ENCODE data around the gene CDC5L. TPM values are rescaled to one million over a fixed set of nuclear protein-coding genes. Genes with fewer than 3 reads are reported as not detected.

Gene CDC5L
- total RNA-seq, 1 donor from 2014 or later: 16.5 TPM

DNA sequence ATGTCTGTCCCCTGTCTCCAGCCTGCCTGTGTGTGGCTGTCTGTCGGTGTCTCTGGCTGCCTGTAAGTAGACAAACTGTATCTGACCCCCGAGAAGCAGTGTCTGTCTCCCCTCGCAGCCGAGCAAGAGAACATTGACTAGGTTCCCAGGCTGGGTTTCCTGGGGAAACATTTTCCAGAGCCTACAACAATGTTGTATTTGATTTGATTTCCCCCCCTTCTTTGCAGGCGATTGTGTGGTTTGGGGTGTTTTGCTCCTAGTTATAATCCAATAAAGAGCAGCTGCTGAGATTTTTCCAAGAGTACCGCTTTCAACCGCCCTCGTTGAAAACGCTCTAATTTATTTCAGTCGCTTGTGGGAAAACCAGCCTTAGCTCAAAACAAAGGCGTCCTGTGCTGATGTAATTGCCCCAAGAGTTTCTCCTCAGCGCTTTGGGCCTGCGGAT is 92.6 kb downstream of the CDC5L start:
- DNase-seq: no peak
- intact Hi-C loops (cut with DNase I): loop anchor here (10.0 kb wide), 1 partner anchor 155 kb away; no protein-coding TSS in a partner anchor
- no peak for ATAC-seq (ENCODE audit: poor library complexity)

GRCh38 chr6:44481056-44481455 is 93.5 kb downstream of the CDC5L start:
- ATAC-seq (ENCODE audit: poor library complexity): no peak
- intact Hi-C loops (cut with DNase I): loop anchor here (10.0 kb wide), 1 partner anchor 154 kb away; no protein-coding TSS in a partner anchor

GRCh38 chr6:44481760-44482159 is 94.3 kb downstream of the CDC5L start:
- DNase-seq (no peak), ATAC-seq (ENCODE audit: poor library complexity) (peak; percentile 20)
- intact Hi-C loops (cut with DNase I): loop anchor here (10.0 kb wide), 1 partner anchor 153 kb away; no protein-coding TSS in a partner anchor

More at GRCh38 chr6:44481056-44481455, 93.5 kb downstream of the CDC5L start:
- no peak for DNase-seq

DNA sequence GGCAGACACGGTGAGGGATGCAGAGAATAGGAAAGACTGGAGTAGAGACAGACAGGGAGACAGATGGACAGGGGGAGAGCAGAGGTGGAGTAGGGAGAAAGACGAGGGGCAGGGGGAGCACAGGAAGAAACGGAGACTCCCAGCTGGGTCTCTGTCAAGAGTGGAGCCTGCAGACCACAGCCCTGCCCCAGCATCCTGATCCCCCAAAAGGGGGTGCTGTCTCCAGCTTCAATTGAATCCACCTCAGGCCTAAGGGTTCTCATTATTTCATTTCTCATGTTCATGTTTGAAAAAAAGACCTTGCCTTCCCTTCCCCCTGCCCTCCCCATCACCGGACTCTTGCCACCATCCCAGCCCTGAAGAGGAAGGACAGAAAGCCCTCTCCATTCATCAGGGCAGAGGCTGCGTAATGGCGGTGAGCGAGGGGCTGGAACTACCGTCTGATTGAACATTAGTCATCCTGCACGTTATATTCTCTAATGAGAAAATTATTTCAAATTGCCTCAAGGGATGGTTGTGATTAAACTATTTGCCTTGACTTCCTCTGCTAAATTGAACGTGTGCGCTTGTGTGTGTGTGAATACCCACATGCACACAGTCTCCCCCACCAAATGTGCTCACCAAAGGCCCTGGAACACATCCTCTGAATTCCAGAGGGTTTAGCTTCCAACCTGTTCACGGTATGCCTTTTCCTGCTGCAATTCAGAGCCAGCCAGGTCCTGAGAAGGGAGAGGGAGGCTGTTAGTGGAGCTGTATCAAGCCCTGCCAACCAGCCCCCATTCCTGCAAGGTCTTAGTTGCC is 98.3 kb downstream of the CDC5L start:
- no peak for DNase-seq
- no peak for ATAC-seq (ENCODE audit: poor library complexity)
- intact Hi-C loops (cut with DNase I): loop anchor here (10.0 kb wide), 1 partner anchor 149 kb away; no protein-coding TSS in a partner anchor

GRCh38 chr6:44487002-44487401 is 99.5 kb downstream of the CDC5L start:
- no peak for DNase-seq
- no peak for ATAC-seq (ENCODE audit: poor library complexity)
- intact Hi-C loops (cut with DNase I): loop anchor here (10.0 kb wide), 1 partner anchor 148 kb away; no protein-coding TSS in a partner anchor

- ATAC-seq (ENCODE audit: poor library complexity): no peak
- no peak for DNase-seq
- intact Hi-C loops (cut with DNase I): loop anchor here (10.0 kb wide), 1 partner anchor 147 kb away; no protein-coding TSS in a partner anchor
Observed at GRCh38 chr6:44487586-44487985, 100.1 kb downstream of the CDC5L start.

GRCh38 chr6:44489910-44490604 is 102.6 kb downstream of the CDC5L start:
- ATAC-seq (ENCODE audit: poor library complexity) (peak; percentile 91), DNase-seq (no peak)
- intact Hi-C loops (cut with DNase I): loop anchor here (10.0 kb wide), 1 partner anchor 145 kb away; no protein-coding TSS in a partner anchor

DNA sequence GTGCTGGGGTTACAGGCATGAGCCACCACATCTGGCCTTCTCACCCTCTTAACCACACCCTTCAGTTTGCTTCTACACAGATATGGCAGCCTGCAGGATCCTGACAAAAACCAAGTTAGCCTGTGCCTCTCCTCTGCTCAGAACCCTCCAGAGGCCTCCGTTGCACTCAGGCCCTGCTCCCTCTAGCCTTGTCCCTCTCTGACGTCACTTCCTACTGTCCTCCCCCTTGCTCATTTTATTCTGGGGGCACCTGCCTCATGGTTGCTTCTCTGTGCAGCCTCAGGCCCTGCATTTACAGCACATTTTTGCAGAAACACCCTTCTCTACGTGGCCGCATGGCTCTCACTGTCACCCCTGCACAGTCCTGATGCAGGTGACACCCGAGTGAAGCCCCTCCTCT is 105.6 kb downstream of the CDC5L start:
- no peak for DNase-seq
- intact Hi-C loops (cut with DNase I): no loop called here
- ATAC-seq (ENCODE audit: poor library complexity): no peak

GRCh38 chr6:44493593-44493992 is 106.1 kb downstream of the CDC5L start:
- intact Hi-C loops (cut with DNase I): no loop called here
- no peak for ATAC-seq (ENCODE audit: poor library complexity)
- no peak for DNase-seq

DNA sequence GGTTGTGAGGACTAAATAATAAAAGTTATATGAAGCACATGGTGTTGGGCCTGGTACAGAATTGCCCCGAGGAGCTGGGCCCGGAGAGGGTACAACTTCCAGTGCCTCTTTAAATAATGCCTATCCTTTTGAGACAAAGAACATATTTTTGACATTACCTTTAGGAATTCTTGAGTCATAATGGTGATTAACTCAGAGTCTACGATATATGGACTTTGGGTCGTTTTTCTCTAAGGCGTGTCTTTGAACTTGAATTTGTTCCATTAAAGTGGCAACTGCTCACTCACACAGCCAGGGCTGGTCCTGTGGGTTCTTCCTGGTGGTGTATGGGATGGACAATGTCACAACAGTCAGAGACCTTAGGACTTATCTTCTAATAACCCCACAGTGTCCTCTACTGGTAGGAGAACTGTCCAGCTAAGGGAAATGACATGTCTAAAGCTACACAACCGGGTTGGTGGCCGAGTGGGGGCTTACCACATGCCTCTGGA is 106.5 kb downstream of the CDC5L start:
- intact Hi-C loops (cut with DNase I): no loop called here
- ATAC-seq (ENCODE audit: poor library complexity) (no peak), DNase-seq (no peak)

- intact Hi-C loops (cut with DNase I): no loop called here
- ATAC-seq (ENCODE audit: poor library complexity): no peak
- DNase-seq: no peak
Observed at GRCh38 chr6:44495036-44495901, 107.8 kb downstream of the CDC5L start.

DNA sequence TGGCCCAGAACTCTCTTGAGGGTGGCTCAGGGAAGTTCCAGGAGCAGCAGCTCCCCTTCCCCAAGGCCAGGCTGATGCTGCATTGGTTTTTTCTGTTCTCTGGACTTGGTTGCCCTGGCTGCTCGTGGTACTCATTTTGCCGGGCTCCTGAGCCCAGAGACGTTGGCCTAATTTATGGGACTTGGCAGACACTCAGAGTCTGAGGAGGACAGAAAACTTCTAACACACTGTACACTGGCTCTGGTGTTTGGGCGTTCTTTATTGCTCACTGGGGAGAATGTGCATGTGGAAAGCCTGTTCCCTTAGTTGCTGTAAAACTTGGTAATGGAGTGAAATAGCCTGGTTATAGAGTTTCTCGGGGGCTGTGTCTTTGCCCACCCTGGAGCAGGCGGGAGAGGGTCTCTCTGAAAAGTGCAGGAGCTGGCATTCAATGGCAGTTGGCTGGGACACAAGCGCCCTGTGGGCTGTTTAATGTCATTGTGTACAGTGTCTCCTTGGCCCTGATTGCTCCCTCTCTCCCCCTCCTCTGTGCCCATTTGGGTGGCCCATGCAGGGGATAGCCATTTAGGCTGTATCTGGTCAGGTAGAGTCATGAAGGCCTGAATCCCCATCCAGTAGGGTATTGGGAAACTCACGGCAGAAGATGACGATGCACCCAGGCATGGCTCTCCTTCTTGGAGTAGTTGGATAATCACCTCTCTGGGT is 109.3 kb downstream of the CDC5L start:
- ATAC-seq (ENCODE audit: poor library complexity): no peak
- intact Hi-C loops (cut with DNase I): no loop called here
- no peak for DNase-seq

- intact Hi-C loops (cut with DNase I): no loop called here
- DNase-seq (no peak), ATAC-seq (ENCODE audit: poor library complexity) (peak; percentile 62)
Observed at GRCh38 chr6:44497807-44498206, 110.3 kb downstream of the CDC5L start.

- no peak for ATAC-seq (ENCODE audit: poor library complexity)
- intact Hi-C loops (cut with DNase I): no loop called here
Observed at GRCh38 chr6:44498436-44498835, 110.9 kb downstream of the CDC5L start.

DNA sequence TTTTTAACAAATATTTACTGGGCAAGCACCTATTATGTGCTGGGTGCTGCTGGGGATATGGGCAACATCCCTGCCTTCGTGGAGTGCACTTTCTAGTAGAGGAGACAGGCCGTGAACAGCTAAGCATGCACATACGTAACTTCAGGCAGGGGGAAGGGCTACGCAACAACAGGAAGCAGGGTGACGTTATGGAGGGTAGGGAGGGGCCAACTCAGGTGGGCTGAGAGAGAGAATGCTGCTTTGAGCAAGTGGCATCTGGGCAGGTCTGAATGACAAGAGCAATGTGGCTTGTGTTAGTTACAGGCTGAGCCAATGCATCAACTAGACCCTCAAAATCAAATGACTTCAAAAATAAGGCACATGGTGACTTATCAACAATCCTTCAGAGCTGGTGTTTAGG is 112.1 kb downstream of the CDC5L start:
- ATAC-seq (ENCODE audit: poor library complexity) (no peak), DNase-seq (no peak)
- intact Hi-C loops (cut with DNase I): no loop called here

More at GRCh38 chr6:44498436-44498835, 110.9 kb downstream of the CDC5L start:
- DNase-seq: no peak

All from Right ventricle myocardium superior (tissue), 1 donor.